ENCODE measurements around the gene ULK3.

The ULK3 gene

GRCh38 chr15:74808078-74808839, 34.7 kb downstream of the ULK3 start:
- ATAC-seq (no peak), DNase-seq (ENCODE audit: low spot score in 2 of 2) (no peak)
- Mint-ChIP-seq H3K36me3 (peaks cover 65% of the 10 kb centered on the region), H3K4me3 (peak overlapping the region; percentile 8), H3K4me1 (peaks cover 30% of the 10 kb centered on the region), H3K27ac (peak overlapping the region; percentile 72), H3K9me3 (no peaks in the 10 kb centered on the region)

- Mint-ChIP-seq H3K36me3 (peaks cover 73% of the 10 kb centered on the region), H3K9me3 (no peaks in the 10 kb centered on the region), H3K4me3 (no peak overlapping the region), H3K27ac (peak overlapping the region; percentile 66), H3K4me1 (peaks cover 30% of the 10 kb centered on the region)
- ATAC-seq (no peak), DNase-seq (ENCODE audit: low spot score in 2 of 2) (no peak)
These were observed 35.7 kb downstream of the ULK3 start for GRCh38 chr15:74807282-74807681.

- no peak for ATAC-seq
- Mint-ChIP-seq H3K9me3 (no peaks in the 10 kb centered on the region), H3K36me3 (peaks cover 94% of the 10 kb centered on the region), H3K27ac (peak overlapping the region; percentile 30), H3K4me3 (no peak overlapping the region), H3K4me1 (peaks cover 43% of the 10 kb centered on the region)
- no peak for DNase-seq (ENCODE audit: low spot score in 2 of 2)
These were observed 38.0 kb downstream of the ULK3 start for GRCh38 chr15:74804935-74805334.

GRCh38 chr15:74802862-74803447, 40.0 kb downstream of the ULK3 start:
- Mint-ChIP-seq H3K36me3 (peaks cover 98% of the 10 kb centered on the region), H3K9me3 (no peaks in the 10 kb centered on the region), H3K27ac (peak overlapping the region; percentile 30), H3K4me3 (no peak overlapping the region), H3K4me1 (peaks cover 49% of the 10 kb centered on the region)
- ATAC-seq (no peak), DNase-seq (ENCODE audit: low spot score in 2 of 2) (no peak)

- ATAC-seq (no peak), DNase-seq (ENCODE audit: low spot score in 2 of 2) (no peak)
- Mint-ChIP-seq H3K9me3 (no peaks in the 10 kb centered on the region), H3K36me3 (peaks cover 96% of the 10 kb centered on the region), H3K4me3 (no peak overlapping the region), H3K27ac (peak overlapping the region; percentile 32), H3K4me1 (peaks cover 51% of the 10 kb centered on the region)
These were observed 40.7 kb downstream of the ULK3 start for GRCh38 chr15:74802290-74802689.

- peak overlapping the region; percentile 32 for H3K27ac Mint-ChIP-seq
- H3K4me1 Mint-ChIP-seq = peaks cover 52% of the 10 kb centered on the region
- peaks cover 98% of the 10 kb centered on the region for H3K36me3 Mint-ChIP-seq
- no peak for ATAC-seq
- H3K9me3 Mint-ChIP-seq = no peaks in the 10 kb centered on the region
- no peak overlapping the region for H3K4me3 Mint-ChIP-seq
- DNase-seq (ENCODE audit: low spot score in 2 of 2) = no peak
These were observed 41.5 kb downstream of the ULK3 start for GRCh38 chr15:74801311-74801997.

GRCh38 chr15:74800559-74801094, 42.3 kb downstream of the ULK3 start:
- Mint-ChIP-seq H3K36me3 (peaks cover 98% of the 10 kb centered on the region), H3K4me1 (peaks cover 57% of the 10 kb centered on the region), H3K27ac (peak overlapping the region; percentile 32), H3K9me3 (no peaks in the 10 kb centered on the region), H3K4me3 (no peak overlapping the region)
- no peak for DNase-seq (ENCODE audit: low spot score in 2 of 2)
- no peak for ATAC-seq

GRCh38 chr15:74799856-74800558, 42.9 kb downstream of the ULK3 start:
- H3K27ac Mint-ChIP-seq = peak overlapping the region; percentile 91
- peaks cover 98% of the 10 kb centered on the region for H3K36me3 Mint-ChIP-seq
- peak; percentile 94 for ATAC-seq
- peak; percentile 89 to 95 for DNase-seq (ENCODE audit: low spot score in 2 of 2)
- no peaks in the 10 kb centered on the region for H3K9me3 Mint-ChIP-seq
- H3K4me1 Mint-ChIP-seq = peaks cover 62% of the 10 kb centered on the region
- H3K4me3 Mint-ChIP-seq = peak overlapping the region; percentile 34

- peak overlapping the region; percentile 91 for H3K27ac Mint-ChIP-seq
- no peaks in the 10 kb centered on the region for H3K9me3 Mint-ChIP-seq
- peaks cover 98% of the 10 kb centered on the region for H3K36me3 Mint-ChIP-seq
- peaks cover 64% of the 10 kb centered on the region for H3K4me1 Mint-ChIP-seq
- DNase-seq (ENCODE audit: low spot score in 2 of 2) = no peak
- H3K4me3 Mint-ChIP-seq = peak overlapping the region; percentile 34
- peak; percentile 19 for ATAC-seq
These were observed 43.6 kb downstream of the ULK3 start for GRCh38 chr15:74799255-74799855.

- DNase-seq (ENCODE audit: low spot score in 2 of 2) (peak in 1 of 2 donors; percentile 55), ATAC-seq (no peak)
- Mint-ChIP-seq H3K4me1 (peaks cover 68% of the 10 kb centered on the region), H3K4me3 (peak overlapping the region; percentile 22), H3K36me3 (peaks cover 91% of the 10 kb centered on the region), H3K27ac (peak overlapping the region; percentile 91), H3K9me3 (no peaks in the 10 kb centered on the region)
These were observed 44.3 kb downstream of the ULK3 start for GRCh38 chr15:74798388-74799254.

GRCh38 chr15:74795966-74796625, 46.9 kb downstream of the ULK3 start:
- H3K9me3 Mint-ChIP-seq = no peaks in the 10 kb centered on the region
- H3K4me3 Mint-ChIP-seq = peak overlapping the region; percentile 45
- H3K36me3 Mint-ChIP-seq = peaks cover 89% of the 10 kb centered on the region
- H3K27ac Mint-ChIP-seq = peak overlapping the region; percentile 83
- ATAC-seq (peak; percentile 35), DNase-seq (ENCODE audit: low spot score in 2 of 2) (no peak)
- peaks cover 88% of the 10 kb centered on the region for H3K4me1 Mint-ChIP-seq

- Mint-ChIP-seq H3K4me1 (peaks cover 92% of the 10 kb centered on the region), H3K9me3 (no peaks in the 10 kb centered on the region), H3K36me3 (peaks cover 86% of the 10 kb centered on the region), H3K27ac (peak overlapping the region; percentile 91), H3K4me3 (peak overlapping the region; percentile 45)
- ATAC-seq (no peak), DNase-seq (ENCODE audit: low spot score in 2 of 2) (no peak)
These were observed 48.0 kb downstream of the ULK3 start for GRCh38 chr15:74794970-74795349.

- Mint-ChIP-seq H3K4me1 (peaks cover 92% of the 10 kb centered on the region), H3K36me3 (peaks cover 86% of the 10 kb centered on the region), H3K4me3 (peak overlapping the region; percentile 45), H3K27ac (peak overlapping the region; percentile 91), H3K9me3 (no peaks in the 10 kb centered on the region)
- DNase-seq (ENCODE audit: low spot score in 2 of 2) (no peak), ATAC-seq (peak; percentile 45)
These were observed 48.5 kb downstream of the ULK3 start for GRCh38 chr15:74794248-74794969.

Data from stimulated activated effector memory CD8-positive, alpha-beta T cell treated with anti-CD3 and anti-CD28 coated beads, Interleukin-12 subunit alpha, Interleukin-12 subunit beta, amount 100 ng/mL, for 72 hours (primary cell).